Umbilical cord (tissue), 2 donors: ENCODE measurements around the gene MS4A4A. TPM values are rescaled to one million over a fixed set of nuclear protein-coding genes. Genes with fewer than 3 reads are reported as not detected.
"Not testable (repeated sequence)": the region's sequence is repeated elsewhere in the genome, so short reads cannot be mapped to it uniquely, and the experiment has no call there.

Source experiments
- DNase-seq: peaks from one replicate; pipeline ENCODE4 v3.0.0-alpha.2; 2015; ENCODE audit warnings: low spot score
- total RNA-seq: library from RNA; depleted of rRNA; stranded (reverse); fragments of >200 nt; gene quantifications from one replicate; pipeline ENCODE4 v1.2.3, GENCODE V29; 2014; ENCODE audit warnings: low replicate concordance; ENCODE audit not compliant: insufficient read depth

The MS4A4A gene
- total RNA-seq, 1 donor from 2014 or later, result 11.6 TPM

DNA sequence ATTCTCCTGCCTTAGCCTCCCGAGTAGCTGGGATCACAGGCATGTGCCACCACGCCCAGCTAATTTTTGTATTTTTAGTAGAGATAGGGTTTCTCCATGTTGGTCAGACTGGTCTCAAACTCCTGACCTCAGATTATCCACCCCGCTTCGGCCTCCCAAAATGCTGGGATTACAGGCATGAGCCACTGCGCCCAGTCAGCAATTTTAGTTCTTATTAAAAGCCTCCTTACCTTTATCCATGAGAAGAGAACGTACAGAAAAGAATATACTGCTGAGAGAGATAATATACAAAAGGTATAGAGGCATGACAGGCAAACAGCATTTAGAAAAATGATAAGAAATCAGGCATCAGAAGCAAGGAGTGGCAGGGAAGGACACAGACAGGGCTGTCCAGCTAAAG lies 21.4 kb downstream of the MS4A4A start:
- DNase-seq, result not testable (repeated sequence)

DNA sequence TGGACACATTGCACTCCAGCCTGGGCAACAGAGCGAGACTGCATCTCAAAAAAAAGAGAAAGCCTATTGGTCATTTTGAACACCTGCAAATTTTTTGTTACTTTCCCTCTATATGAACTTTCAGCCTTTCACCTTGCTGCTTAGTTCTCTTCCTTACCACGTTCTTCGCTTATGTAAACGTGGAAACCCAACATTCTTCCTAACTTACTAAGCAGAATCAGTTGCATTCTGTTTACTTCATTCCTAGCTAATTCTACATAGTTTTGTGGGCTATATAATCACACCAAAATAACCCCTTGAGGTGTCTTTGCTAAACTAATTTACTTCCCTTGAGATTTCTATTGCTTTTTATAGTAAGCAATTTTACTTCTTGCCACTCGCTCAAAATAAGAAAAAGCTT lies 23.2 kb downstream of the MS4A4A start:
- DNase-seq, result no peak

- no peak for DNase-seq
These were observed 25.6 kb downstream of the MS4A4A start for GRCh38 chr11:60305906-60306619.

DNA sequence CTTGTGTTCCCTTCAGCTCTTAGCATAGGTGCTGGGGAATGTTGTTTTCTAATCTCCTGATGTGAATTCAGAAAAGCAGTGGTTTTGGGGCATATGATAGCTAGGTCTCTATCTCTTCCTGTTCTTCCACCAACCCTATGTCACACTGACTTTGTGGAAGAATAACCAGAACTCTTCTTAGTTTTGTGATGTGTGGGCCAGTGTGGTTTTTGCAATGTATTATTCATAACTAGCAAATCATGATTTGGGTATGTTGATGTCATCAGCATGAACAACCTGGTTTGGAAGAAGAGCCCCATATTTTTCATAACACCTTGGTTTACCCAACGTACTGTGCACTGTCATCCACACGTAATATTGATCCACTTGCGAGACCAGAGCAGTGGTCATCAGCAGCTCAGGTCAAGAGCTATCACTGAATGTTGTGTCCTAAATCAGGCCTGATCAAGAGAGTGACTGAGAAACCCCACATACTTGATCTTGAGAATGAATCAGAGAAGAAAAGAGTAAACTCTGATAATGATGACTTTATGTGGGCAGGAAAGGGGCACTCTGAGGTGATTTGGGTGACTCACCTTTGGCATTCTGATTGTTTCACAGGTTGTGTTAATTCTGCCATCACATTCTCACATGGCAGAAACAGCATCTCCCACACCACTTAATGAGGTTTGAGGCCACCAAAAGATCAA lies 27.2 kb downstream of the MS4A4A start:
- no peak for DNase-seq

DNA sequence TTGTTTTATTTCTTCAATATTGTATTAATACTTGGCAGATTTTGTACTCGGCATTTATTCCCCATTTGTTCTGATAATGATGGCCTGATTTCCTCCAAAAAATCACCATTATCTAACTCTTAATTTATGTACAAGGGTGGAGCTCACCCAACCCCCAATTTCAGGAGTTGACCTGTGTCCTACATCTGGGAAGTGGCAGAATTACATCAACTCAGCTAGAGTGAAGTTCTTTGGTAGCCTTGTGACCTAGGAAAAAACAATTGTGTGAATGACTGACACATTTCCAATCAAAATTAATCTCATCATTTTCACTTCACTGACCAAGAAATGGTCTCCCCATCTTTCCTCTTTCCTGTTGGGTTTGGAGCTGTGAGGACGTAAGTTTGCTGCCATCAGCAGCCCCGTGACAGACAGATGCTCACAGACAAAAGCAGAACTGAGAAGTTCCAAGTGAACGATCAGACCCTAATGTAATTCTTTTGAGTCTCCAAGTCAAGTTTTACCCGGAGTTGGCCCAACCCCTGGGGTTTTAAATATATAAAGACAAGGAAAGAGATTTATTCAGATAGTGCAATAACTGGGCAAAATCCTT lies 30.0 kb downstream of the MS4A4A start:
- DNase-seq, result peak; percentile 36

- no peak for DNase-seq
These were observed 34.3 kb downstream of the MS4A4A start for GRCh38 chr11:60314635-60315321.

- no peak for DNase-seq
These were observed 35.4 kb downstream of the MS4A4A start for GRCh38 chr11:60315871-60316270.

GRCh38 chr11:60316317-60316716 lies 35.9 kb downstream of the MS4A4A start:
- no peak for DNase-seq

DNA sequence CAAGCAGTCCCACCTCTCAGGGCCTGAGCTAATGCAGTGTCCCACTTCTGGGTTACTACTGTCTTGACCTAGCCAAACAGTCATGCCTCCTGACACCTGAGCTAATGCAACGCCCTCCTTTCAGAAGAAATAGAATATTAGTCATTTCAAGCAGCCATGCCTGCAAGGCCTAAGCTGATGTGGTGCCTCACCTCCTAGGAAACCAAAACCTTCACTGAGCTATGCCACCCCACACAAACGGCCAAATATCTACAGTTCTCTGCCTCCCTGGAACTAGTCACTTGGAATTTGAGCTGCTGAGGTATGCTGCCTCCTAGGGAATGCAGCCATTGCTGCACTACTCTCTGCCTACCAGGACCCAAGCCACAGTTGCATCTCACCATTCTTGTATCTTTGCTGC lies 38.3 kb downstream of the MS4A4A start:
- DNase-seq, result no peak

GRCh38 chr11:60321051-60321450 lies 40.6 kb downstream of the MS4A4A start:
- DNase-seq, result no peak

DNA sequence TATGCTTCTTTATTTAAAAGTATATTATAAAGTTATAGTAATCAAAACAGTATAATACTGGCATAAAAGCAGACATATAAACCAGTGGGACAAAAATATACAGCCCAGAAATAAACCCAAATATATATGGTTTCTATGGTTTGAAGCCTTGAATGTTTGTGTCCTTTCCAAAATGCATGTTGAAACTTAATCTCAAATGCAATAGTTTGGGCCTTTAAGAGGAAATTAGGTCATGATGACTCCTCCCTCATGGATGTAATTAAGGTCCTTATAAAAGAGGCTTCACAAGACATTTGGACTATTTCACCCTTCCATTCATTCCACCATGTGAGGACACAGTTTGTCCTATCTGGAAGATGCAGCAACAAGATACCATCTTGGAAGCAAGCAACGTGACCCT lies 46.5 kb downstream of the MS4A4A start, which contains the start of gene MS4A6E:
Gene MS4A6E (plus strand): TSS at position 301 of the 400 bp plus-strand sequence. CDS start 7,641 bp downstream, outside the sequence.
- no peak for DNase-seq

- no peak for DNase-seq
These were observed 48.0 kb downstream of the MS4A4A start for GRCh38 chr11:60328460-60328859.

GRCh38 chr11:60332846-60333245 lies 52.4 kb downstream of the MS4A4A start:
- no peak for DNase-seq

DNA sequence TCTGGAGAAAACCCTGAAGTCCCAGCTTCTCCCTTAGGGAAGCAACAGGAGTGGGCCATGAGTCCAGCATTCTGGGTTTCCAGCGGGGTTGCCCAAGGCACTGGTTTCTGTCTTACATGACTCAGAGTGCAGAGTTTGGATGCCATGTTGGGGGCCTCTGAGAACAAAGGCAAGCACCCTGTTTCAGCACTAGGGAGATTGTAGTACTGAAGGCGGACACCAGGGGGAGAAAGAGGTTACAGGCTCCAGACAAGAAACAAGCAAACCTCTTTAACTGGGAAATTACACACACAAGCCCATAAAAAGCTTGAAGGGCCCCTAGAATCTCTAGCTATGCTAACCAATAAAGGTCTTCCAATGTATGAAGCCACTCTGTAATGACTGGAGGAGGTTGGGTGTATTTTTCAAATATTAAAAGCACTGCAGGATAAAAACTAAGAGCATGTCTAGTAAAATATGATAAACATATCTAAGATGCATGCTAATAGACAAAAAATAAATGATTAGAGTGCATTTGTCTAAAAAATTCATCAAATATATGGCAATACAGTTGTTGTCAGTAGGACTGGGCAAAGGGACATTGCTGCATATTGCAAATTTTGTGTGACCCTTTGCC lies 53.6 kb downstream of the MS4A4A start:
- peak; percentile 37 for DNase-seq

DNA sequence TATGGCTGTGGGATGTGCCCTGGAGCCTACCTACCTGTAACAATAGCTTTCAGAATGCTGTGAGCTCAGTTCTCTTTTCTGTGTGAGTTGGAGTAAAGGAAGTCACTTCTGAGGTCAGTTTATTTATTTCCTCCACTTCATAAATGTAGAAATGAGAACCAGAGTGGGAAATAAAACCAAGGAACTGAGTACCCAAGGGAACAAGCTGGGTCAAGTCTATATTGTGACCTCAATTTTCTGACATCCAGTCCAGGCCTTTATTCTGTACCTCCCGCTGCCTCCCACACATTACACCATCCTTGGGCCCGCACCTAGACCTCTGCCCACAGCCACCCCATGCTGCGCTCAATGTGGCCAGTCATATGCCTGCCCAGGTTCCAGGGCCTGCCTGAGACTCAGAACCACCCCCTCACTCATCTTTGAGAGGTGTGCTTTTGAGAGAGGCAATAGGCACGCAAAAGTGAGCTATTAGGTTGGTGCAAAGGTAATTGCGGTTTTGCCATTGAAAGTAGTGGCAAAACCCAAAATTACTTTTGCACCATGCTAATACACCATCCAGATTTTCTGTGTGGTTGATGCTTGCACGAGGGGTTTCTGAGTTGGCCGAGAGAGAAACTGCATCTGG lies 56.4 kb downstream of the MS4A4A start:
- DNase-seq, result no peak

GRCh38 chr11:60338053-60338452 lies 57.6 kb downstream of the MS4A4A start:
- DNase-seq, result no peak

DNA sequence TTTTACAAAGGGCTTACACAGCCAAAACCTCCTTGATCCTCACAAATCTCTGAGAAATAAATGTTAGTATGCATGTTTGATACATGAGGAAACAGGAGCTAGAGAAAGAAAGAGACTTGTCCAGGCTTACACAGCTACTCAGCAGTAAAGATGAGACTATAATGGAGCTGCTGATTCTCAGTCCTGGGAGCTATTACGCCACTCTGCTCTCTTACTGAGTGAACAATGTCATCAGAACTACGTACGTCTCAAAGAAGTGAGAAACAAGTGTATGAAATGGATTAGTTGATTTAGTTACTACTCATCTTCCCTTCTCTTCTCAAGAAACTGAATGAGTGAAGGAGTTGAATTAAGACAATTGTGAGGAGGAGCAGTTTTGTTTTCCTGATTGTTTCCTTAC lies 58.9 kb downstream of the MS4A4A start:
- no peak for DNase-seq

GRCh38 chr11:60343094-60343704 lies 62.7 kb downstream of the MS4A4A start:
- no peak for DNase-seq

DNA sequence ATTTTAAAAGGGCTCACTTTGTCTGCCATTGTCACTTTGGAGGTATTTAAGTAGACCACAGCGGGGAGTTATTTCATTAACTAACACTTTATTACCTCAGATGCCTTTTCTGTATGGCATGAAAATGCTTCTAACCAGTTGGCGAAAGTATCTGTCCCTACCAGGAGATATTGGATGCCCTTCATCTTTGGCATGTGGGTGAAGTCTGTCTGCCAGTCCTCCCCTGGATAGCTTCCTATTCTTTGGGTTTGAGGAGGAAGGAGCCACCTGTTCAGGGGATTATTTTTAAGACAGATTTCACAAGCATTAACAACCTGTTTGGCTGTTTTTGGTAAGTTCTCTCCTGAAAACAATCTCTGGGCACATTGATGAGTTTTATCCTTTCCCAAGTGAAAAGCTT lies 63.7 kb downstream of the MS4A4A start:
- DNase-seq, result no peak

DNA sequence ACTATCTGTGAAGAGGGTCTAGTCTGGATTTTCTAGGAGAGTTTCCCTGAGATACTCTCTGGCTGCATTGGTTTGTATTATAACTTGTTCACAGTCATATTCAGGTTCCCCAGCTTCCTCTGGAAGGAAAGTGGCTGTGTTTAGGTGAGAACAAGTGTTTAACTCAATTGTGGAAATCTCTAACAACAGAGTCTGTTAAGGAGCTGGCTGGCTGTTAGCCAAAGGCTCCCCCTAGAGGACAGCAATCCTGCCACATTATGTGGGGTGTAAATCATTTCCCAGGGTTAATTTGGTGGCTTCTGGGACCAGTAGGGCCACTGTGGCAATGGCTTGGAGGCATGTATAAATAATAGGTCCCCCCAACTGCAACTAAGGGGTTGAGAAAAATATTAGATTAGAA lies 65.0 kb downstream of the MS4A4A start:
- DNase-seq, result no peak
